B cell (primary cell): ENCODE results near the gene OST4. TPM values are rescaled to one million over a fixed set of nuclear protein-coding genes. Genes with fewer than 3 reads are reported as not detected.

Experiments used
- ATAC-seq: fragments of 200-7000 bp; cut with Tn5 transposase; one replicate; pipeline ENCODE4 v1.10.0; 2021; ENCODE audit warnings: low read depth, mild to moderate bottlenecking, moderate number of reproducible peaks, moderate library complexity
- CTCF ChIA-PET: fragments of 350-600 bp; sonication (Branson Sonifier 250); formaldehyde crosslinking; loops from one replicate; lab custom pipeline; 2021; ENCODE audit warnings: antibody characterized with exemption, inconsistent platforms; lab: Charles Lee
- POLR2A ChIA-PET: fragments of 350-600 bp; sonication (Branson Sonifier 250); formaldehyde crosslinking; loops from one replicate; lab custom pipeline; 2021; ENCODE audit warnings: antibody characterized with exemption; lab: Charles Lee
- DNase-seq: peaks from one replicate; pipeline ENCODE4 v3.0.0; 2013
- H2AFZ ChIP-seq: 2 replicates; pipeline ENCODE4 v1.6.1; 2012; ENCODE audit warnings: mild to moderate bottlenecking, low read depth, low read length; ENCODE audit not compliant: insufficient read depth, poor library complexity, severe bottlenecking
- H3K27ac ChIP-seq, 2 donors: 1 replicate in 1 of 2; 2 replicates in 1 of 2; pipeline ENCODE4 v1.5.1; 2012 to 2013; ENCODE audit warnings: low read length in 2 of 2, mild to moderate bottlenecking in 2 of 2, moderate library complexity in 1 of 2
- H3K27me3 ChIP-seq, 4 experiments: fragments of 200-600 bp in 1 of 4; sonication (generic) in 1 of 4; replicated peaks in 1 of 4; 1 replicate in 2 of 4; 2 replicates in 2 of 4; pipeline versions ENCODE4 v1.6.1 to v1.7.0; 2013 to 2016; ENCODE audit warnings: low read length in 3 of 4, mild to moderate bottlenecking in 2 of 4, mixed read lengths in 1 of 4, moderate library complexity in 1 of 4; ENCODE audit not compliant: insufficient read depth in 4 of 4, control insufficient read depth in 3 of 4; ENCODE audit errors: control extremely low read depth in 1 of 4
- H3K36me3 ChIP-seq, 2 experiments: replicated peaks in 1 of 2; 1 replicate in 1 of 2; 2 replicates in 1 of 2; pipeline versions ENCODE4 v1.6.1 to v1.7.1; 2013; ENCODE audit warnings: low read length in 1 of 2; ENCODE audit not compliant: insufficient read depth in 2 of 2, control insufficient read depth in 1 of 2; ENCODE audit errors: control extremely low read depth in 1 of 2, extremely low read depth in 1 of 2
- H3K4me1 ChIP-seq, 2 donors: fragments of 200-600 bp in 1 of 2; sonication (generic) in 1 of 2; 1 replicate in 1 of 2; 2 replicates in 1 of 2; pipeline versions ENCODE4 v1.5.1 to v1.6.1; 2013 to 2017; ENCODE audit warnings: low read length in 2 of 2; ENCODE audit not compliant: control insufficient read depth in 2 of 2, insufficient read depth in 2 of 2
- H3K4me2 ChIP-seq: replicated peaks from 2 replicates; pipeline ENCODE3; 2012; ENCODE audit warnings: mild to moderate bottlenecking, low read depth, low read length; ENCODE audit not compliant: poor library complexity, severe bottlenecking
- H3K4me3 ChIP-seq, 5 experiments: fragments of 200-600 bp in 1 of 5; sonication (generic) in 1 of 5; 1 replicate in 3 of 5; 2 replicates in 2 of 5; pipeline versions ENCODE4 v1.5.1 to v1.7.0; 2011 to 2016; ENCODE audit warnings: low read length in 4 of 5, mild to moderate bottlenecking in 4 of 5, low read depth in 2 of 5, control low read depth in 1 of 5, moderate library complexity in 1 of 5; ENCODE audit not compliant: insufficient read depth in 1 of 5; ENCODE audit errors: control extremely low read depth in 1 of 5, extremely low read depth in 1 of 5
- H3K79me2 ChIP-seq: fragments of 200-600 bp; sonication (generic); one replicate; pipeline ENCODE4 v1.6.0; 2016; ENCODE audit warnings: low read length; ENCODE audit not compliant: control insufficient read depth, insufficient read depth
- H3K9ac ChIP-seq: fragments of 200-600 bp; sonication (generic); 2 replicates; pipeline ENCODE4 v1.6.1; 2017; ENCODE audit warnings: mild to moderate bottlenecking, low read length, moderate library complexity
- H3K9me3 ChIP-seq, 3 donors: one replicate each; pipeline versions ENCODE4 v1.6.1 to v1.7.1; 2013; ENCODE audit warnings: low read length in 2 of 3; ENCODE audit not compliant: control insufficient read depth in 2 of 3, insufficient read depth in 1 of 3; ENCODE audit errors: control extremely low read depth in 1 of 3
- H4K20me1 ChIP-seq: 2 replicates; pipeline ENCODE4 v1.6.0; 2012; ENCODE audit warnings: mild to moderate bottlenecking, low read length; ENCODE audit not compliant: insufficient read depth, control insufficient read depth, poor library complexity, severe bottlenecking
- H3K27ac Mint-ChIP-seq: one replicate; pipeline ENCODE4 v1.8.0; 2021; ENCODE audit warnings: mixed read lengths
- H3K27me3 Mint-ChIP-seq: one replicate; pipeline ENCODE4 v1.8.0; 2021; ENCODE audit warnings: mixed read lengths
- H3K4me1 Mint-ChIP-seq: one replicate; pipeline ENCODE4 v1.8.0; 2021; ENCODE audit warnings: mixed read lengths
- H3K4me3 Mint-ChIP-seq: one replicate; pipeline ENCODE4 v1.8.0; 2021; ENCODE audit warnings: mixed read lengths
- H3K9me3 Mint-ChIP-seq: one replicate; pipeline ENCODE4 v1.8.0; 2022; ENCODE audit warnings: mixed read lengths; ENCODE audit not compliant: insufficient read depth
- CTCF ChIP-seq: fragments of 200-600 bp; IDR thresholded peaks from one replicate; pipeline ENCODE4 v1.8.0; 2022; ENCODE audit warnings: antibody characterized with exemption, mild to moderate bottlenecking
- EZH2 ChIP-seq: IDR thresholded peaks from 2 replicates; pipeline ENCODE4 v1.6.1; 2012; ENCODE audit warnings: borderline replicate concordance, low read depth, mild to moderate bottlenecking, moderate library complexity, low read length; ENCODE audit not compliant: insufficient read depth, poor library complexity, severe bottlenecking
- WGBS: methylation state at CpG from one replicate; pipeline ENCODE4 v1.1.5; 2013; ENCODE audit warnings: missing lambda C conversion rate; ENCODE audit not compliant: insufficient coverage; 5-methylcytosine and 5-hydroxymethylcytosine counted together
- intact Hi-C: fragments of 100-400 bp; cut with micrococcal nuclease; formaldehyde crosslinking; loops from one replicate; pipeline ENCODE4 v1.10.0; 2022
- polyA plus RNA-seq: library from polyadenylated mRNA; depleted of rRNA; stranded (reverse); fragments of >200 nt; gene quantifications from 2 replicates; pipeline ENCODE4 v1.2.3, GENCODE V29; 2012
- total RNA-seq, 2 donors: library from RNA; stranded (reverse); fragments of 120-200 nt in 1 of 2; gene quantifications; 1 replicate in 1 of 2; 2 replicates in 1 of 2; pipeline versions ENCODE4 v1.2.3 to v1.2.4, GENCODE V29; 2013 to 2022

Gene OST4
- total and polyA plus RNA-seq, 2 donors (not counting 1 experiment from before 2014, with no cell fraction given) = 195 to 257 TPM

- ATAC-seq (no peak), DNase-seq (no peak)
- ChIA-PET POLR2A (interaction anchor here (1.2 kb wide), 1 partner anchor 33 kb away, joined by 3 read pairs; the partner anchor contains the start of gene AGBL5), CTCF (interaction anchor here (0.6 to 4.7 kb wide), 5 partner anchors 11 to 195 kb away, joined by 3 to 27 read pairs (median 3); partner anchors contain the start of gene AGBL5)
- peaks cover 4% of the 10 kb centered on the region for H3K79me2 ChIP-seq
- H3K4me3 Mint-ChIP-seq = peak overlapping the region; percentile 91
- H3K4me1 Mint-ChIP-seq = peaks cover 28% of the 10 kb centered on the region
- H3K27me3 Mint-ChIP-seq = no peaks in the 10 kb centered on the region
- no peak for TF ChIP-seq EZH2
- peaks cover 26 to 38% of the 10 kb centered on the region in 2 donors for H3K4me1 ChIP-seq
- H3K27ac Mint-ChIP-seq = peak overlapping the region; percentile 46
- intact Hi-C loops = loop anchor here (5.0 to 10.0 kb wide), 4 partner anchors 122 to 1790 kb away; partner anchors contain the start of genes ASXL2, CENPA and TRMT61B
- H3K4me3 ChIP-seq = no peak overlapping the region
- H4K20me1 ChIP-seq = no peaks in the 10 kb centered on the region
- no peak overlapping the region for H3K9ac ChIP-seq
- no peak overlapping the region for H3K27ac ChIP-seq
- no peak overlapping the region for H3K4me2 ChIP-seq
- peaks cover 0 to 4% (median under 1%) of the 10 kb centered on the region in 4 experiments for H3K27me3 ChIP-seq
- no peaks in the 10 kb centered on the region for H3K9me3 Mint-ChIP-seq
- H2AFZ ChIP-seq = no peak overlapping the region
- H3K36me3 ChIP-seq = no peaks in the 10 kb centered on the region
- WGBS = 98% methylated on average over 4 of the region's 6 CpGs
- H3K9me3 ChIP-seq = no peaks in the 10 kb centered on the region
Observed at GRCh38 chr2:27084297-27085061, 13.0 kb upstream of the OST4 start.

GRCh38 chr2:27083410-27084296, 12.2 kb upstream of the OST4 start:
- POLR2A ChIA-PET = interaction anchor here (2.7 kb wide), 1 partner anchor 32 kb away, joined by 15 read pairs; the partner anchor contains the start of gene AGBL5
- TF ChIP-seq CTCF = no peak
- TF ChIP-seq EZH2 = no peak
- Mint-ChIP-seq H3K4me1 (peaks cover 28% of the 10 kb centered on the region), H3K9me3 (no peaks in the 10 kb centered on the region), H3K27ac (peak overlapping the region; percentile 46), H3K4me3 (no peak overlapping the region), H3K27me3 (no peaks in the 10 kb centered on the region)
- CTCF ChIA-PET = interaction anchor here (1.0 to 4.7 kb wide), 3 partner anchors 34 to 196 kb away, joined by 3 to 27 read pairs (median 3); partner anchors contain the start of gene AGBL5
- 96% methylated on average over 19 of the region's 20 CpGs for WGBS
- Histone ChIP-seq H3K36me3 (no peaks in the 10 kb centered on the region), H2AFZ (no peak overlapping the region), H3K27ac (no peak overlapping the region), H3K9ac (no peak overlapping the region), H3K9me3 (no peaks in the 10 kb centered on the region), H4K20me1 (no peaks in the 10 kb centered on the region), H3K4me3 (no peak overlapping the region), H3K4me1 (peaks cover 26 to 42% of the 10 kb centered on the region in 2 donors), H3K79me2 (peaks cover 4% of the 10 kb centered on the region), H3K4me2 (no peak overlapping the region), H3K27me3 (peaks cover 0 to 11% (median 4%) of the 10 kb centered on the region in 4 experiments)
- ATAC-seq (no peak), DNase-seq (no peak)
- intact Hi-C loops = loop anchor here (10.0 kb wide), 2 partner anchors 299 to 1791 kb away; partner anchors contain the start of genes CENPA and TRMT61B
